HG02970 (cell line): Measurements from ENCODE around the gene SLC6A3.

Experiments
- ATAC-seq: cut with Tn5 transposase; IDR thresholded peaks from one replicate; pipeline ENCODE4 v1.9.1; 2021; ENCODE audit warnings: mild to moderate bottlenecking, moderate library complexity, moderate number of reproducible peaks; ENCODE audit not compliant: unreplicated experiment, low FRiP score

The SLC6A3 gene

GRCh38 chr5:1410156-1411014 is 34.9 kb downstream of the SLC6A3 start:
- no peak for ATAC-seq

- no peak for ATAC-seq
Measured at GRCh38 chr5:1409381-1410110, 35.7 kb downstream of the SLC6A3 start.

- ATAC-seq = no peak
Measured at GRCh38 chr5:1406681-1407640, 38.3 kb downstream of the SLC6A3 start.

- no peak for ATAC-seq
Measured at GRCh38 chr5:1405539-1406530, 39.4 kb downstream of the SLC6A3 start.

- ATAC-seq = no peak
Measured at GRCh38 chr5:1405121-1405520, 40.1 kb downstream of the SLC6A3 start.

GRCh38 chr5:1404062-1404461 is 41.2 kb downstream of the SLC6A3 start:
- ATAC-seq = no peak

GRCh38 chr5:1402611-1403255 is 42.5 kb downstream of the SLC6A3 start:
- no peak for ATAC-seq

- no peak for ATAC-seq
Measured at GRCh38 chr5:1401536-1402138, 43.6 kb downstream of the SLC6A3 start.

- ATAC-seq = no peak
Measured at GRCh38 chr5:1400936-1401335, 44.3 kb downstream of the SLC6A3 start.

GRCh38 chr5:1400211-1400855 is 44.9 kb downstream of the SLC6A3 start:
- ATAC-seq = no peak

- no peak for ATAC-seq
Measured at GRCh38 chr5:1399737-1400136, 45.5 kb downstream of the SLC6A3 start.

- no peak for ATAC-seq
Measured at GRCh38 chr5:1396293-1396816, 48.9 kb downstream of the SLC6A3 start.

- ATAC-seq = no peak
Measured at GRCh38 chr5:1394881-1395860, 50.1 kb downstream of the SLC6A3 start.

GRCh38 chr5:1393571-1394501 is 51.4 kb downstream of the SLC6A3 start:
- ATAC-seq = no peak

- ATAC-seq = no peak
Measured at GRCh38 chr5:1392801-1393565, 52.3 kb downstream of the SLC6A3 start.
